ACC112 (cell line): ENCODE results near the gene GLCE.

Experiments
- H2AFZ ChIP-seq: fragments of 200-600 bp; sonication (generic); one replicate; pipeline ENCODE4 v1.6.0; 2017; ENCODE audit warnings: antibody characterized with exemption, low read length; ENCODE audit not compliant: unreplicated experiment
- H3K27ac ChIP-seq: fragments of 200-600 bp; sonication (generic); 2 replicates; pipeline ENCODE4 v1.5.1; 2014; ENCODE audit warnings: low read depth, mild to moderate bottlenecking, antibody characterized with exemption, low read length, moderate library complexity
- H3K27me3 ChIP-seq: fragments of 200-600 bp; sonication (generic); 2 replicates; pipeline ENCODE4 v1.6.1; 2014; ENCODE audit warnings: mild to moderate bottlenecking, antibody characterized with exemption, low read length, moderate library complexity, mixed read lengths; ENCODE audit not compliant: insufficient read depth
- H3K36me3 ChIP-seq: fragments of 200-600 bp; sonication (generic); 2 replicates; pipeline ENCODE4 v1.6.1; 2016; ENCODE audit warnings: mild to moderate bottlenecking, antibody characterized with exemption, low read length, moderate library complexity, mixed read lengths; ENCODE audit not compliant: insufficient read depth
- H3K4me1 ChIP-seq: fragments of 200-600 bp; sonication (generic); one replicate; pipeline ENCODE4 v1.6.1; 2016; ENCODE audit warnings: low read length, mixed read lengths; ENCODE audit not compliant: insufficient read depth, unreplicated experiment, control insufficient read depth
- H3K4me3 ChIP-seq: fragments of 200-600 bp; sonication (generic); 2 replicates; pipeline ENCODE4 v1.5.1; 2014; ENCODE audit warnings: mild to moderate bottlenecking, low read depth, low read length
- H3K79me2 ChIP-seq: fragments of 200-600 bp; sonication (generic); one replicate; pipeline ENCODE4 v1.6.0; 2016; ENCODE audit warnings: low read length; ENCODE audit not compliant: control insufficient read depth, unreplicated experiment, insufficient read depth

Gene GLCE

DNA sequence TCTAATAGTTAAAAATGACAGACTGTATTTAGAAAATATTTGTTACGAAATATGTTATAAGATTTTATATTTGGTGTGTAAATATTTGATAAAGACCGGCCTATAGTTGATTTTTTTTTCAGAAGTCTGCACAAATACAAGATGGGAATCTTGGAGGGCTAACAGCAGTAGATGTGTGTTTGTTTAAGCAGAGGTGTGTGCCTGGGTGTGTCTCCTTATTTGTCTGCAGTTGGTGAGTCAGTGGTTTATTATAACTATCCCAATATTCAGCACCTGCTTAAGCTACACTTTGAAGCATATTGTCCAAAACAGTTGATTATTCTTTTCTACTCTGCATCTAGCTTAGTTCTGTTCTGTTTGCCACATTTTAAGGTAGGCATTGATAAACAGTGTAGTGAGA is 12.4 kb downstream of the GLCE start:
- H3K4me3 ChIP-seq: no peak overlapping the region
- H2AFZ ChIP-seq: no peak overlapping the region
- H3K4me1 ChIP-seq: no peaks in the 10 kb centered on the region
- no peaks in the 10 kb centered on the region for H3K36me3 ChIP-seq
- no peak overlapping the region for H3K27ac ChIP-seq
- peaks cover 2% of the 10 kb centered on the region for H3K79me2 ChIP-seq
- H3K27me3 ChIP-seq: no peaks in the 10 kb centered on the region

DNA sequence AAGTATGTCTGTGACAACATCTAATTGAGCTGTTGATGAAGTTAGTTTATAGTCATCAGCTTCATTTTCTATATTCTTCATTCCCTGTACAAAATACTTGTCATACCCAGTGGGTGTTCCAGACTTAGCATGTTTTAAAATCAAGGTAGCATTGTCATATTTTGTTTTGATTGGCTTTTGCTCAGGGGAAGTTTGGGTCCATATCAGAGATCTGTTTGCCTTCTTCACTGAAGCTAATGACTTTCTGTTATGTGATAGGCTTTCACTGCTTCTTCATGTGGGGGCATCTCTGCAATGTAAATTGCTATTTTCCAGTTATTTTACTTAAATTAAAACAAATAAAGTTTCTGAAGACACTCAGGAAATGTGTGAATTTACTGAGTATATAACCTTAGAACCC is 15.1 kb downstream of the GLCE start:
- H3K36me3 ChIP-seq: no peaks in the 10 kb centered on the region
- no peaks in the 10 kb centered on the region for H3K4me1 ChIP-seq
- no peak overlapping the region for H3K27ac ChIP-seq
- no peak overlapping the region for H2AFZ ChIP-seq
- no peak overlapping the region for H3K4me3 ChIP-seq
- H3K79me2 ChIP-seq: no peaks in the 10 kb centered on the region
- no peaks in the 10 kb centered on the region for H3K27me3 ChIP-seq

DNA sequence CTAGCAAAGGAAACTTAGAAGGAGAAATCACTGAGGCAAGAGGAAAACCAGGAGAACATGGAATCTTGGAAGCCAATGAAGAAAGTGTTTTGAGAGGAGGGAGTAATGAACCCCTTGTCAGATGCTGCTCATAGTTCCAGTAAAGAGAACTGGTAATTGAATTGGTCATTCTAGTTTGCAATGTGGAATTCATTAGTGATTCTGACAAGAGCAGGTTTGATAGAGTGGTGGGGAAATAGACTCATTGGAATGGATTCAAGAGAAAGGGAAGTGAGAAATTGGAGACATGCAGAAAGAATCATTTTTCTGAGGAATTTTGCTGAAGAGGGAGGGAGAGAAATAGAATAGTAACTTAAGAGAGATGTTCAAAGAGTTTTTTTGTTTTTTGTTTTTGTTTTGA is 21.0 kb downstream of the GLCE start:
- no peak overlapping the region for H2AFZ ChIP-seq
- H3K27ac ChIP-seq: no peak overlapping the region
- no peaks in the 10 kb centered on the region for H3K79me2 ChIP-seq
- H3K4me1 ChIP-seq: no peaks in the 10 kb centered on the region
- H3K36me3 ChIP-seq: no peaks in the 10 kb centered on the region
- H3K27me3 ChIP-seq: no peaks in the 10 kb centered on the region
- H3K4me3 ChIP-seq: no peak overlapping the region

DNA sequence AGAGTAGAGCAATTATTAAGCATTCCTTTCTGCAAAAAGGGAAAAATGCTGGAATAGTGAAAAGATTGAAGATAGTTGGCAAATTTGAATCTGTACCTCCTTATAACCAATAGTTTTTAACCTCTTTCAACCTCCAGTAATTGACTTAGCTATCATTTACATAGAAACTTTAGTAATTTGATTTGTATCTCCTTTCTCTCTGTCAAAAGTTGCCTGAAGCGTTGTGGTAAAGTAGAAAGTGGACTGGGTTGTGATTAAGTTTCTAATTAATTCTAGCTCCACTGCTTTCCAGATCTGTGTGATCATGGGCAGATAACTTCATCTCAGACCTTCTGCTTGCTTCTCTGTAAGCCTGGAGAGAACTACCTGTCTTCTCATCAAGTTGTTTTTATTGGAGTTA is 24.8 kb downstream of the GLCE start:
- no peaks in the 10 kb centered on the region for H3K27me3 ChIP-seq
- no peak overlapping the region for H2AFZ ChIP-seq
- no peak overlapping the region for H3K27ac ChIP-seq
- H3K4me1 ChIP-seq: no peaks in the 10 kb centered on the region
- H3K79me2 ChIP-seq: no peaks in the 10 kb centered on the region
- no peaks in the 10 kb centered on the region for H3K36me3 ChIP-seq
- H3K4me3 ChIP-seq: no peak overlapping the region

DNA sequence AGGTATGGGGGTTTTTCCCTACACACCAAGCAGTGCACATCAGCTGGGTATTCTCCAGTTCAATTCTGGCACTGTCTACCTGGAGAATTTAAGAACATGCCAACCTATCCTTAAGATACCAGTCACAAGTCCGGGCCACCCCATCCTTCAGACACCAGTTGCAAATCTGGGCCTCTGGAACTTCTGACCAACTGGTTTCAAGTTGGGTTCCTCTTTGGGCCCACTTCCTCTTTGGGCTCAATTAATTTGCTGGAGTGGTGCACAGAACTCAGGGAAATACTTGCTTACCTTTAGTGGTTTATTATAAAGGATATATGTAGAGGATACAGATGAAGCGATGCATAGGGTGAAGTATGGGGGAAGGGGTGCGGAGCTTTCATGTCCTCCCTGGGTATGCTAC is 25.3 kb downstream of the GLCE start:
- H3K4me1 ChIP-seq: no peaks in the 10 kb centered on the region
- no peak overlapping the region for H3K27ac ChIP-seq
- H3K4me3 ChIP-seq: no peak overlapping the region
- no peaks in the 10 kb centered on the region for H3K79me2 ChIP-seq
- H2AFZ ChIP-seq: no peak overlapping the region
- H3K27me3 ChIP-seq: no peaks in the 10 kb centered on the region
- H3K36me3 ChIP-seq: no peaks in the 10 kb centered on the region

- Histone ChIP-seq H3K27me3 (no peaks in the 10 kb centered on the region), H3K4me1 (peaks cover 4% of the 10 kb centered on the region), H3K36me3 (no peaks in the 10 kb centered on the region), H3K4me3 (no peak overlapping the region), H3K79me2 (no peaks in the 10 kb centered on the region), H3K27ac (no peak overlapping the region), H2AFZ (no peak overlapping the region)
Measured at GRCh38 chr15:69189157-69189556, 28.7 kb downstream of the GLCE start.

DNA sequence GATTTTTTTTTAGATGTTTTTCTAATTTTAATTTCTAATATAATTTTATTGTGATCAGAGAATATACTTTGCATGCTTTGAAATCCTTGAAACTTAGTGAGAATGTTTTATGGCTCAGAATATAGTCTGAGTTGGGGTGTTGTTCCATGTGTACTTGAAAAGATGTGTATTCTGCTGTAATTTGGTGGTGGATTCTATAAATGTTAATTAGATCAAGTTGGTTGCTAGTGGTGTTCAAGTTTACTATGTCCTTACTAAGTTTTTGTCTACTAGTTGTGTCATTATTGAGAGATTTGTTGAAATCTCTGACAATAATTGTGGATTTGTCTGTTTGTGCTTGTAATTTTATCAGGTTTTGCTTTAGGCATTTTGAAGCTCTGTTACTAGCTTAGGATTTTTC is 29.7 kb downstream of the GLCE start:
- H3K27ac ChIP-seq: no peak overlapping the region
- no peaks in the 10 kb centered on the region for H3K79me2 ChIP-seq
- no peaks in the 10 kb centered on the region for H3K36me3 ChIP-seq
- no peak overlapping the region for H3K4me3 ChIP-seq
- H3K27me3 ChIP-seq: no peaks in the 10 kb centered on the region
- peaks cover 13% of the 10 kb centered on the region for H3K4me1 ChIP-seq
- no peak overlapping the region for H2AFZ ChIP-seq

GRCh38 chr15:69190504-69190903 is 30.1 kb downstream of the GLCE start:
- H3K4me1 ChIP-seq: peaks cover 17% of the 10 kb centered on the region
- H3K4me3 ChIP-seq: no peak overlapping the region
- H2AFZ ChIP-seq: no peak overlapping the region
- no peaks in the 10 kb centered on the region for H3K27me3 ChIP-seq
- H3K27ac ChIP-seq: no peak overlapping the region
- H3K36me3 ChIP-seq: no peaks in the 10 kb centered on the region
- H3K79me2 ChIP-seq: no peaks in the 10 kb centered on the region

DNA sequence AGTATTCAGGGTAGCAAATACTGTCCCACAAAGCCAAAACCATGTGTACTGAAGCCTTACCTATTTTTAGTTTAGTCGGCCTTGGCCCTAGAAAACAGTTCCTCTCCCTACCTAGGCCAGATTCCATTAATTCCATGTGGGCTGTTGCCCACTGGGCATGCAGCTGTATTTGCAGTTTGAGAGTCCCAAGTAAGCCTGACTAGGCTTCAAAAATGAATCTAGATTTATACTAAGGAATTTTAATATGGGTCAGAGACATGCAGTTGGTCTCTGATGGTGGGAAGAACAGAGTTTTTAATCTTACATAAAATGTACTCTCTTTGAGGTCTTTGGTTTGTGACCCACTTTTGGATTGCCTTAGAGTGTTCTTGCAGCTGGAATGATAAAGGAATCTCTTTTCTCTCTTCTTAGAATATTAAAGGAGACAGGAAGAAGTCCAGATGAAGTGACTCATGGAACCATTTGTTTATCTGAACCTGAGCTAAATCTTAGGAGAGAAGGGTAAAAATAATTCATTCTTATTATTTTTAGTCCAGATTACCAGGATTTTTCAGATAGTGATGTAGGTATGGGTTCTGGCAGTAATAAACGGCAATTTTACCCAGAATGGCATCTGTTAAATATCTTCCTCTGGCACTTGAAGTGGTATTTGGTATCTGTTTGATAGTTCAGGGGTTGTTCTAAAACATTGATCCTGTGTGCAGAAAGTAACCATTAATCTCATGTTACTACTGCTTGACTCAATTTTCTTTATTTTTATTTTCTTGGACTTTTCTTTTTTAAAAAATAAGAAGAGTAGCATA is 33.8 kb downstream of the GLCE start:
- no peaks in the 10 kb centered on the region for H3K79me2 ChIP-seq
- no peak overlapping the region for H3K4me3 ChIP-seq
- no peaks in the 10 kb centered on the region; the same call in 1 of the 2 replicates for H3K36me3 ChIP-seq
- H2AFZ ChIP-seq: peak overlapping the region; percentile 29
- no peaks in the 10 kb centered on the region for H3K27me3 ChIP-seq
- 0 out of 2 replicates have a peak overlapping the region, but pooled peaks have one; percentile 3 for H3K27ac ChIP-seq
- H3K4me1 ChIP-seq: peaks cover 23% of the 10 kb centered on the region

- Histone ChIP-seq H3K27me3 (no peaks in the 10 kb centered on the region), H3K36me3 (no peaks in the 10 kb centered on the region; the same call in 1 of the 2 replicates), H3K4me3 (no peak overlapping the region), H2AFZ (no peak overlapping the region), H3K27ac (0 out of 2 replicates have a peak overlapping the region, but pooled peaks have one; percentile 3), H3K79me2 (no peaks in the 10 kb centered on the region), H3K4me1 (peaks cover 23% of the 10 kb centered on the region)
Measured at GRCh38 chr15:69194854-69195253, 34.4 kb downstream of the GLCE start.
